Sigmoid colon (tissue), 3 donors: ENCODE results near the gene SLC2A6.

Source experiments
- CTCF ChIP-seq, 4 experiments: fragments of 450-650 bp in 3 of 4; fragments of 200-600 bp in 1 of 4; IDR thresholded peaks; one replicate each; pipeline ENCODE4 v1.5.1; 2016 to 2019; ENCODE audit warnings: antibody characterized with exemption in 4 of 4, mild to moderate bottlenecking in 3 of 4, moderate library complexity in 2 of 4
- POLR2A ChIP-seq, 2 donors: fragments of 450-650 bp; IDR thresholded peaks; one replicate each; pipeline ENCODE4 v1.6.1; 2016; ENCODE audit warnings: antibody characterized with exemption in 2 of 2, mild to moderate bottlenecking in 2 of 2, moderate library complexity in 2 of 2

- TF ChIP-seq POLR2A (IDR thresholded peaks at IDR 0.05) (no peak), CTCF (IDR thresholded peaks at IDR 0.05) (no peak)
Measured at GRCh38 chr9:133518706-133519449, 40.0 kb upstream of the SLC2A6 start.
